Lower leg skin (tissue), 4 donors: Measurements from ENCODE around the gene MASP2. TPM values are rescaled to one million over a fixed set of nuclear protein-coding genes. Genes with fewer than 3 reads are reported as not detected.
"Not testable (repeated sequence)": the region's sequence is repeated elsewhere in the genome, so short reads cannot be mapped to it uniquely, and the experiment has no call there.

Source experiments
- DNase-seq, 2 donors: peaks; one replicate each; pipeline ENCODE4 v3.0.0-alpha.2; 2019; ENCODE audit warnings: low spot score in 2 of 2
- H3K4me3 ChIP-seq: fragments of 200-600 bp; sonication (generic); 2 replicates; pipeline ENCODE4 v1.5.1; 2017; ENCODE audit warnings: mild to moderate bottlenecking, low read depth; ENCODE audit not compliant: poor library complexity, severe bottlenecking
- POLR2A ChIP-seq, 2 donors: fragments of 450-650 bp; IDR thresholded peaks; one replicate each; pipeline ENCODE4 v1.6.1; 2016 to 2017; ENCODE audit warnings: antibody characterized with exemption in 2 of 2, mild to moderate bottlenecking in 1 of 2, moderate library complexity in 1 of 2
- WGBS, 2 donors: methylation state at CpG; one replicate each; pipeline ENCODE4 v1.1.5; 2018; 5-methylcytosine and 5-hydroxymethylcytosine counted together
- intact Hi-C: fragments of 100-400 bp; cut with DNase I; formaldehyde crosslinking; loops from one replicate; pipeline ENCODE4 v1.15.0; 2023; ENCODE audit warnings: low total_unique reads
- total RNA-seq, 4 donors: library from RNA; depleted of rRNA; stranded (reverse); fragments of >200 nt; gene quantifications; one replicate each; pipeline ENCODE4 v1.1.0, GENCODE V29; 2016
- TF ChIP-seq, protein P1 (sequence below), 3 donors: fragments of 450-650 bp; IDR thresholded peaks; one replicate each; pipeline ENCODE4 v1.5.1; 2016; ENCODE audit warnings: antibody characterized with exemption in 3 of 3, mild to moderate bottlenecking in 3 of 3, moderate library complexity in 2 of 3

MASP2 gene
- total RNA-seq, 4 donors from 2014 or later = not detected

DNA sequence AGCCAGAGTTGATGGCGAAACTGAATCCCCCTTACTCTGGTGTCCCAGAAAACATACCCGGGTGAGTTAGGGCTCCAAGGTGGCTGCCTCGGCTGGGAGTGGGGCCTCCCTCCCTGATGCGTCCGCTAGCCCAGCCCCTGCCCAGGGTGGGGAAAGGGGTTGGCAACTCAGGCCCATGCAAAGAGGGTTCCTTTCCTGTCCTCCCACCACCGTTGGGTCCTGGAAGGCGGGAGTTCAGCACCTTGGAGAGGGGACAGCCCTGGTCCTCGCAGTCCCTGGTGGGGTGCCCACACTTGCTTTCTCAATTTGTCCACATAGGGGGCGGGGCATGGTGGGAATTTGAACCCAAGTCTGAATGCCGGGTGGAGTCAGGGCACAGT, 6.7 kb upstream of the MASP2 start:
- DNase-seq = no peak
- WGBS, 2 donors = 60 to 64% methylated on average over 9 to 10 of the region's 10 CpGs
- TF ChIP-seq POLR2A (IDR thresholded peaks at IDR 0.05) = no peak
- TF ChIP-seq, protein P1, sequence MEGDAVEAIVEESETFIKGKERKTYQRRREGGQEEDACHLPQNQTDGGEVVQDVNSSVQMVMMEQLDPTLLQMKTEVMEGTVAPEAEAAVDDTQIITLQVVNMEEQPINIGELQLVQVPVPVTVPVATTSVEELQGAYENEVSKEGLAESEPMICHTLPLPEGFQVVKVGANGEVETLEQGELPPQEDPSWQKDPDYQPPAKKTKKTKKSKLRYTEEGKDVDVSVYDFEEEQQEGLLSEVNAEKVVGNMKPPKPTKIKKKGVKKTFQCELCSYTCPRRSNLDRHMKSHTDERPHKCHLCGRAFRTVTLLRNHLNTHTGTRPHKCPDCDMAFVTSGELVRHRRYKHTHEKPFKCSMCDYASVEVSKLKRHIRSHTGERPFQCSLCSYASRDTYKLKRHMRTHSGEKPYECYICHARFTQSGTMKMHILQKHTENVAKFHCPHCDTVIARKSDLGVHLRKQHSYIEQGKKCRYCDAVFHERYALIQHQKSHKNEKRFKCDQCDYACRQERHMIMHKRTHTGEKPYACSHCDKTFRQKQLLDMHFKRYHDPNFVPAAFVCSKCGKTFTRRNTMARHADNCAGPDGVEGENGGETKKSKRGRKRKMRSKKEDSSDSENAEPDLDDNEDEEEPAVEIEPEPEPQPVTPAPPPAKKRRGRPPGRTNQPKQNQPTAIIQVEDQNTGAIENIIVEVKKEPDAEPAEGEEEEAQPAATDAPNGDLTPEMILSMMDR (IDR thresholded peaks at IDR 0.05) = no peak
- H3K4me3 ChIP-seq = no peak overlapping the region
- intact Hi-C loops = no loop called here

DNA sequence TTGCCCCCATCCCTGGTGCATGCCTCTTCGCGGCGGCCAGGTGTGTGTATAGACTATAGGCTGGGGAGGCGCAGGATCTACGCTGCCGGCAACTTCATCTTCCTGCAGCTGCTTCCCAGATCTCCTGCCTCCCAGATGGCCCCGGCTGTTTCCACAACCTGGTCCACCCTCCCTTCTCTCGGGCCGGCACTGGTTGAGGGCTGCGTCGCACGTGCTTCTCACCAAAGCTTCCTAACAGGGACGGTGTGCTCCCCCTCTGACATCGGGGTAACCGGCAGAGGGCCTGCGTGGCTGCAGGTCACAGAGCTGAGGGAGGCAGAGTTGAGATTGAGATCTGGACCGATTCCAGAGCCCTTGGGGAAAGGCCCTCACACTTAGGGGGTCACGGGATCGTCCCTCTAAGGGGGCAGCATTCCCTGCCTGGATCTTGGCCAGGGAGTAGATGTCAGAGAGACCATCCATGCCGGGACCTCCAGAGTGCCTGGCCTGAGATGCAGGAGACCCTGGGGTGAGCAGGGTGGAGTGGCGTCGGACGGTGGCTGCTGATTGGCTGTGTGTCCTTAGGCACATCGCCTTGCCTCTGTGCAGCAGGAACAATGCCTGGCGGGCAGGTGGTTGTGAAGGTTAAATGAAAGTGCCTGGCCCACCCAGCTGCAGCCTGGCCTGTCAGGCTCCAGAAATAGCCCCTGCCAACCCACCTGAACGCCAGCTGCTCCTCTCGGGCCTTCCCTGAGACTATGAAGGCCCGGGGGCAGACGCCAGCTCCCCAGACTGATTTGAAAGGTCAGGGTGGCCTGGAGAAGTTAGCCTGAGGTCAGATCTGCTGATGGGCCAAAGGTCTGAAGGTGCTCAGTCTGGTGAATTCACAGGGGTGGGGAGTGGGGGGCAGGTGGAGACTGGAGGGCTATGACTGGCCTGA, 6.1 kb upstream of the MASP2 start:
- DNase-seq = no peak
- no peak overlapping the region for H3K4me3 ChIP-seq
- WGBS, 2 donors = 23 to 39% methylated on average over 20 to 25 of the region's 29 CpGs
- TF ChIP-seq, protein P1 (IDR thresholded peaks at IDR 0.05) = no peak
- intact Hi-C loops = no loop called here

DNA sequence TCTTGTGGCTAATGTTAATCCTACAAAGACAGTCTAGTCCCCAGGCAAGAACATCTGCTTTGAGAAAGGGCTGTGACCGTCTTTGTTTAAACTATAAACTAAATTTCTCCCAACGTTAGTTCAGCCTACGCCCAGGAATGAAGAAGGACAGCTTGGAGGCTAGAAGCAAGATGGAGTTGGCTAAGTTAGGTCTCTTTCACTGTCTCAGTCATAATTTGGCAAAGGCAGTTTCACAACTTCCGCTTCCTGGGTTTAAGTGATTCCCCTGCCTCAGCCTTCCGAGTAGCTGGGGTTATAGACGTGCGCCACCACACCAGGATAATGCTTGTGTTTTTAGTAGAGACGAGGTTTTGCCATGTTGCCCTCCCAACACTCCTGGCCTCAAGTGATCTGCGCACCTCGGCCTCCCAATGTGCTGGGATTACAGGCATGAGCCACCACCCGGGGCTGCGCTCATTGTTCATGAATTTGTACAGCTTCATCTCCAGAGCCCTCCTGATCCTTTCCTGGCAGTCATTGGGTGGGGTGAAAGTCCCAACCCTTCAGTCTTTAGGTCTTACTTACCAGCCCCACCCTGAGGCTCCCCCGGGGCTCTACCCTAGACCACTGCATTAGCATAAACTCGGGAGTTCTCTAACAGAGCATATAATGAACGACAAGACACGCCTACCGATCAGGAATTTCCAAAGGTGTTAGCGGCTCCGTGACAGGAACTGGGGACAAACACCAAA, 4.9 kb upstream of the MASP2 start:
- 50 to 53% methylated on average over 19 of the region's 19 CpGs for WGBS, 2 donors
- intact Hi-C loops = no loop called here
- no peak for DNase-seq
- TF ChIP-seq, protein P1 (IDR thresholded peaks at IDR 0.05) = no peak
- TF ChIP-seq POLR2A (IDR thresholded peaks at IDR 0.05) = no peak
- no peak overlapping the region for H3K4me3 ChIP-seq

DNA sequence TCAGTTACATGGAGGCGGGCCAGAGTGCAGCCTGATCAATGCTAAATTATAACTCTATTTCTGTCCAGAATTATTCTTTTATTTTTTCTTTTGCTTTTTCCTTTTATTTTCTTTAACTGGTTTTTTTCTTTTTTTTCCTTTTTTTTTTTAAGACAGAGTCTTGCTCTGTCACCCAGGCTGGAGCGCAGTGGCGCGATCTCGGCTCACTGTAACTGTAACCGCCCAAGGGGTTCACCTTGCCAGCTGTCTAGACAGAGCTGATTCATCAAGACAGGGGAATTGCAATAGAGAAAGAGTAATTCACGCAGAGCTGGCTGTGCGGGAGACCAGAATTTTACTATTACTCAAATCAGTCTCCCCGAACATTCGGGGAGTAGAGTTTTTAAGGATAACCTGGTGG, 4.1 kb upstream of the MASP2 start:
- DNase-seq, intact Hi-C loops, H3K4me3 ChIP-seq: not testable (repeated sequence)
- WGBS, 2 donors = 80% methylated on average over 10 of the region's 10 CpGs

DNA sequence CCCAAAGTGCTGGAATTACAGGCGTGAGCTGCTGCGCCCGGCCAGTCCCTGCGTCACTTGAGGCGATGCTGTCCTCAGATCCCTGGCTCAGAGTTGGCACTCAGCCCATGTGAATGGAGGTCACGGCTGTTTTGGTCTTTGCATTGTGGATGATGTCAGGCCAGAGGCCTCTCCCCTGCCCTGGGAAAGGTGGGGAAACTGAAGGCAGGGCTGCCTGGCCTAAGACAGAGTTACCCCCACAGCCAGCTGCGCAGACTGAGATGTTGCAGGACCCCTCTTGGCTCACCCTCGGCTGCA, 821 bp downstream of the MASP2 start:
- intact Hi-C loops = no loop called here
- DNase-seq = peak in 1 of 2 donors; percentile 75
- TF ChIP-seq, protein P1 (IDR thresholded peaks at IDR 0.05) = no peak
- TF ChIP-seq POLR2A (IDR thresholded peaks at IDR 0.05) = no peak
- 87 to 90% methylated on average over 8 of the region's 8 CpGs for WGBS, 2 donors
- H3K4me3 ChIP-seq = no peak overlapping the region

DNA sequence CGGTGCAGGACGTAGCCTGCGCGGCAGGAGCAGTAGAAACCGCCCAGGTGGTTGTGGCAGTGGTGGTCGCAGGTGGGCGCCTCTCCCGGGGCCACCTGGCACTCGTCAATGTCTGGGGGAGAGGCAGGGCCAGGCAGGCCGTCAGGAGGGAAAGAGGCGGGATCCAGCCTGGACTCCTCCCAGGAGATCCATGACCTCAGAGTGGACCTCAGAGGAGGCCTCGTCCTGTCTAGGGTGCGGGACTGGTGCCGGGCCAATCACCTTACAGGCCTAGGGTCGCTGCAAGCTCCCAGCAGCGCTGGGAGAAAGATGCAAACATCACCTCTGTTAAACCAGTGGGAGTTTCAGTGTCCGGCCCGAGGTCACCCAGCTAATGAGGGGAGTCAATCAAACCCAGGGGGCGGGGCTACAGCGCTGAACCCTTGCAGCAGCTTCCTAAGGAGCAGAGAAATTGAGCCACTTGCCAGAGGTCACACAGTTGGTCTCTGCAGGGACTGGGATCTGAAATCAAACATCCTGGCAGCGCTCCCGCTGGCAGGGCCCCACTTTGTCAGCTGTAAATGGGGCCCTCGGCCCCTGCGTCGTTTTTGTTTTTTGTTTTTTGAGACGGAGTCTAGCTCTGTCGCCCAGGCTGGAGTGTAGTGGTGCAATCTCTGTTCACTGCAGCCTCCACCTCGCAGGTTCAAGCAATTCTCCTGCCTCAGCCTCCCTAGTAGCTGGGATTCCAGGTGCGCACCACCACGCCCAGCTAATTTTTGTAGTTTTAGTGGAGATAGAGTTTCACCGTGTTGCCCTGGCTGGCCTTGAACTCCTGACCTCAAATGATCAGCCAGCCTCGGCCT, 1.4 kb downstream of the MASP2 start:
- peak in 1 of 2 donors; percentile 70 for DNase-seq
- 61 to 66% methylated on average over 20 to 30 of the region's 32 CpGs for WGBS, 2 donors
- intact Hi-C loops = no loop called here
- no peak for TF ChIP-seq POLR2A (IDR thresholded peaks at IDR 0.05)
- TF ChIP-seq, protein P1 (IDR thresholded peaks at IDR 0.05) = no peak
- no peak overlapping the region for H3K4me3 ChIP-seq
